ENCODE results near the gene CUEDC1.

DNA sequence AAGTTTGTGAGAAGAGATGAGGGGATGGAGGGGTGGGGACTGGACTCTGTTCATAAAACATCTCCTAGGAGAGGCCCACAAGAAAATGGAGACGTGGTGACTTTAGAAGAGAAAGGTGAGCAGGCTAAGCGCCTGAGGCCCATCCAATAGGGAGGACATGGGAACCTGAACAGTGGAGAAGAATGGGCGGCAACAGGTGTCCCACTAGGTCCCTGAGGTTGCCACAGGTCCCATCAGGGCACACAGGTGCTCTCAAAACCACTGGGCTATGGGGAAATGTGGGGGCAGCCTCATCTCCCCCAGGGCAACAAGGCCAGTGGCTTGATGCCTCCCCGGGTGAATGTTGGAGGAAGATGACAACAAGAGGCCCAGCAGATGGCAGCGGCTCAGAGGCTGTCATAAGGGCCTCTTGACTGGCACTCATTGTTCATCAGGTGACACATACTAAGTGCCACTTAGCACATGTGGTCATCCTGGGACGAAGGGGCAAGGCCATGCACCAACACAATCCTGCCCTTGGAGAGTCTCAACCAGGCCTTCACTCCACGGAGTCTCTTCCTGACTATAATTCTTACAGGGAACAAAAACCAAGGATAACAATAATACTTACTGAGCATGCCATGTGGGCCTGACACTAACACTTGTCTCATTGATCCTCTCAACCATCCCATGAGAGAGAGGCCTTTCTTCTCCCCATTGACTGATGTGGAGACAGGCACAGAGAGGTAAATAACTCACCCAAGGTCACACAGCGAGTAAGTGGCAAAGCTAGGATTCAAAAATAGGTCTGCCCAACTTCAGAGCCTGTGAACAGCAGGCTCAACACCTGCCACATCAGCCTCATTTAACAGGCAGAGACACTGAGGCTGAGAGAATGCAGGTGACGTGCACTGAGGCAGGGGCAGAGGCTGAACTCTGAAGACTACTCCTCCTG, 38.0 kb downstream of the CUEDC1 start:
- TF ChIP-seq, protein P1, sequence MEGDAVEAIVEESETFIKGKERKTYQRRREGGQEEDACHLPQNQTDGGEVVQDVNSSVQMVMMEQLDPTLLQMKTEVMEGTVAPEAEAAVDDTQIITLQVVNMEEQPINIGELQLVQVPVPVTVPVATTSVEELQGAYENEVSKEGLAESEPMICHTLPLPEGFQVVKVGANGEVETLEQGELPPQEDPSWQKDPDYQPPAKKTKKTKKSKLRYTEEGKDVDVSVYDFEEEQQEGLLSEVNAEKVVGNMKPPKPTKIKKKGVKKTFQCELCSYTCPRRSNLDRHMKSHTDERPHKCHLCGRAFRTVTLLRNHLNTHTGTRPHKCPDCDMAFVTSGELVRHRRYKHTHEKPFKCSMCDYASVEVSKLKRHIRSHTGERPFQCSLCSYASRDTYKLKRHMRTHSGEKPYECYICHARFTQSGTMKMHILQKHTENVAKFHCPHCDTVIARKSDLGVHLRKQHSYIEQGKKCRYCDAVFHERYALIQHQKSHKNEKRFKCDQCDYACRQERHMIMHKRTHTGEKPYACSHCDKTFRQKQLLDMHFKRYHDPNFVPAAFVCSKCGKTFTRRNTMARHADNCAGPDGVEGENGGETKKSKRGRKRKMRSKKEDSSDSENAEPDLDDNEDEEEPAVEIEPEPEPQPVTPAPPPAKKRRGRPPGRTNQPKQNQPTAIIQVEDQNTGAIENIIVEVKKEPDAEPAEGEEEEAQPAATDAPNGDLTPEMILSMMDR (IDR thresholded peaks at IDR 0.05) = no peak
- no peak for TF ChIP-seq POLR2A (IDR thresholded peaks at IDR 0.05)
- no peak for TF ChIP-seq POLR2AphosphoS5 (IDR thresholded peaks at IDR 0.05)

All from prostate gland (tissue), 2 donors.